H1 (cell line): ENCODE measurements around the gene LDLRAD1. TPM values are rescaled to one million over a fixed set of nuclear protein-coding genes. Genes with fewer than 3 reads are reported as not detected.

ENCODE experiments used
- BACH1 ChIP-seq: IDR thresholded peaks from 2 replicates; pipeline ENCODE4 v1.6.1; 2012; ENCODE audit warnings: low read length, improper control_type of control experiment
- BRCA1 ChIP-seq: IDR thresholded peaks from 2 replicates; pipeline ENCODE4 v1.6.1; 2012; ENCODE audit warnings: low read depth, low read length, improper control_type of control experiment
- EZH2 ChIP-seq: fragments of 200-600 bp; sonication (generic); IDR thresholded peaks from 2 replicates; pipeline ENCODE4 v1.7.1; 2012; ENCODE audit warnings: low read depth, mild to moderate bottlenecking, moderate library complexity, low read length, inconsistent platforms; ENCODE audit not compliant: severe bottlenecking
- HDAC2 ChIP-seq, 2 experiments: fragments of 300-600 bp in 1 of 2; sonication (generic) in 1 of 2; IDR thresholded peaks; 2 replicates each; pipeline ENCODE4 v1.6.1; 2011 to 2012; ENCODE audit warnings: low read depth in 2 of 2, low read length in 2 of 2, mild to moderate bottlenecking in 2 of 2, moderate library complexity in 2 of 2, borderline replicate concordance in 1 of 2, inconsistent platforms in 1 of 2
- KDM1A ChIP-seq: fragments of 200-600, 300-600 bp; sonication (generic); IDR thresholded peaks from 2 replicates; pipeline ENCODE4 v1.7.1; 2016; ENCODE audit warnings: mild to moderate bottlenecking, low read length, borderline replicate concordance
- KDM4A ChIP-seq: IDR thresholded peaks from one replicate; pipeline ENCODE4 v1.7.1; 2012; ENCODE audit warnings: low read depth, mild to moderate bottlenecking, moderate library complexity, low read length, inconsistent platforms; ENCODE audit not compliant: severe bottlenecking
- RNF2 ChIP-seq: fragments of 200-900, 300-1000 bp; sonication (generic); IDR thresholded peaks from 2 replicates; pipeline ENCODE4 v1.7.1; 2016; ENCODE audit warnings: borderline replicate concordance, low read depth, mild to moderate bottlenecking, antibody characterized with exemption, low read length; ENCODE audit not compliant: poor library complexity, severe bottlenecking; ENCODE audit errors: missing control alignments
- SIRT6 ChIP-seq: IDR thresholded peaks from one replicate; pipeline ENCODE4 v1.7.1; 2012; ENCODE audit warnings: low read length, inconsistent platforms
- SP1 ChIP-seq: IDR thresholded peaks from 2 replicates; pipeline ENCODE4 v1.6.1; 2011; ENCODE audit warnings: low read depth, low read length
- SUZ12 ChIP-seq: fragments of 200-600 bp; sonication (generic); IDR thresholded peaks from 2 replicates; pipeline ENCODE4 v1.6.1; 2012; ENCODE audit warnings: mild to moderate bottlenecking, inconsistent platforms, low read length, moderate library complexity, mixed read lengths
- TCF12 ChIP-seq: IDR thresholded peaks from 2 replicates; pipeline ENCODE4 v1.6.1; 2011; ENCODE audit warnings: low read depth, mild to moderate bottlenecking, low read length
- polyA plus RNA-seq, 7 experiments: library from polyadenylated mRNA; depleted of rRNA in 3 of 7; stranded (reverse) in 5 of 7; unstranded in 2 of 7; fragments of >200 nt in 5 of 7; fragments of 200-250 nt in 2 of 7; gene quantifications; 1 replicate in 5 of 7; 2 replicates in 1 of 7; 4 replicates in 1 of 7; pipeline versions ENCODE4 v1.2.1 to v1.2.3, GENCODE V29; 2011 to 2013; ENCODE audit warnings: missing spikeins in 2 of 7, mixed read lengths in 2 of 7
- total RNA-seq: library from RNA; stranded (reverse); fragmentation: NEBNext Ultra II Directional; extraction: Animal tissue kit (Norgen Biotek cat#: 25700); gene quantifications from 2 replicates; pipeline ENCODE4 v1.2.1, GENCODE V29; 2021
- TF ChIP-seq, protein P1 (sequence below): IDR thresholded peaks from 2 replicates; pipeline ENCODE4 v1.6.1; 2012; ENCODE audit warnings: inconsistent platforms

Gene LDLRAD1
- total and polyA plus RNA-seq, 2 of the 8 experiments (the other 6 are each of a cell fraction or from before 2014, with no cell fraction given): not detected

DNA sequence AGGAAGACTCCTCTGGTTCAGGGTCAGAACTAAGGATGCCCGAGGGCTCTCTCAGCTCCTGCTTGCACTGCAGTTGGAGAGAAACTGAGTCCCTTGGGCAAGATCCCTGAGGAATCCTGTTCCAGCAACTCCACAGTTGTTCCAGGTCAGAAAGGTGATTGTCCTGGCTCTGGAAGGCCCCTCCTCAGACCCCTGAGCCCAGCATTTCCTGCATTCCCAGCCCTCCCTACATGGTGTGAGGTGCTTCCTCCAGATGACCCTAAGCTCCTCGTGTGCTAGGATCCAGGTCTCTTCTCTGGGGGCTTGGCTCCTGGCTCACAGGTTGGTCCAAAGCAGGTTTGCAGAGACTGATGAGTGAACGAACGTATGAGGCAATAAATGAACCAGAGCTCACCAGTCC is 11.5 kb downstream of the LDLRAD1 start (continued):
- TF ChIP-seq, protein P1, sequence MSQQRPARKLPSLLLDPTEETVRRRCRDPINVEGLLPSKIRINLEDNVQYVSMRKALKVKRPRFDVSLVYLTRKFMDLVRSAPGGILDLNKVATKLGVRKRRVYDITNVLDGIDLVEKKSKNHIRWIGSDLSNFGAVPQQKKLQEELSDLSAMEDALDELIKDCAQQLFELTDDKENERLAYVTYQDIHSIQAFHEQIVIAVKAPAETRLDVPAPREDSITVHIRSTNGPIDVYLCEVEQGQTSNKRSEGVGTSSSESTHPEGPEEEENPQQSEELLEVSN: no peak
- no peak for TF ChIP-seq TCF12
- TF ChIP-seq BACH1: no peak
- no peak for TF ChIP-seq RNF2
- TF ChIP-seq KDM1A: no peak
- TF ChIP-seq EZH2: no peak
- no peak for TF ChIP-seq HDAC2 (IDR thresholded peaks at IDR 0.05; ENCODE audit: borderline replicate concordance in 1 of 2, low read depth in 2 of 2, low read length in 2 of 2)
- no peak for TF ChIP-seq SP1
- no peak for TF ChIP-seq SUZ12
- TF ChIP-seq KDM4A: no peak
- no peak for TF ChIP-seq SIRT6
- no peak for TF ChIP-seq BRCA1
- TF ChIP-seq, all 59 proteins: peak for 0
